Endothelial cell of umbilical vein (primary cell): Measurements from ENCODE around the gene MFNG. TPM values are rescaled to one million over a fixed set of nuclear protein-coding genes. Genes with fewer than 3 reads are reported as not detected.

Source experiments
- BruUV-seq: library from RNA; stranded (reverse); fragments of 400-500 nt; replicated peaks from 2 replicates; lab custom pipeline; 2021; lab: Mats Ljungman, UMichigan
- CTCF ChIA-PET: fragments of 300-600, 350-600 bp; sonication (Branson Sonifier 250); formaldehyde crosslinking; loops from one replicate; lab custom pipeline; 2021; ENCODE audit warnings: antibody characterized with exemption, inconsistent platforms; lab: Charles Lee
- POLR2A ChIA-PET: fragments of 300-600, 350-600 bp; sonication (Branson Sonifier 250); formaldehyde crosslinking; loops from one replicate; lab custom pipeline; 2021; ENCODE audit warnings: antibody characterized with exemption, inconsistent platforms; lab: Charles Lee
- DNase-seq: peaks from one replicate; pipeline ENCODE4 v3.0.0-alpha.2; 2011; ENCODE audit warnings: low read depth, low spot score
- FAIRE-seq: peaks from 2 replicates; lab custom pipeline; 2011; peaks lifted over from hg19 to GRCh38; lab: Jason Lieb, UNC
- H2AFZ ChIP-seq: 2 replicates; pipeline ENCODE4 v1.6.0; 2012; ENCODE audit warnings: low read depth, low read length, control low read depth, inconsistent platforms
- H3K27ac ChIP-seq: 2 replicates; pipeline ENCODE4 v1.5.1; 2011; ENCODE audit warnings: low read depth, mild to moderate bottlenecking, control low read depth, low read length, moderate library complexity; ENCODE audit not compliant: insufficient read depth
- H3K27me3 ChIP-seq, 2 experiments: 2 replicates each; pipeline versions ENCODE4 v1.6.0 to v1.6.1; 2011; ENCODE audit warnings: low read length in 2 of 2, mixed read lengths in 1 of 2; ENCODE audit not compliant: control insufficient read depth in 2 of 2, insufficient read depth in 2 of 2
- H3K36me3 ChIP-seq, 2 experiments: 2 replicates in 1 of 2; 3 replicates in 1 of 2; pipeline ENCODE4 v1.5.1; 2011; ENCODE audit warnings: low read length in 2 of 2, mild to moderate bottlenecking in 1 of 2, moderate library complexity in 1 of 2; ENCODE audit not compliant: control insufficient read depth in 2 of 2, insufficient read depth in 2 of 2; ENCODE audit errors: extremely low read depth in 1 of 2
- H3K4me1 ChIP-seq: 3 replicates; pipeline ENCODE4 v1.5.1; 2011; ENCODE audit warnings: mild to moderate bottlenecking, low read length; ENCODE audit not compliant: control insufficient read depth, insufficient read depth; ENCODE audit errors: extremely low read depth
- H3K4me2 ChIP-seq: 2 replicates; pipeline ENCODE4 v1.6.1; 2011; ENCODE audit warnings: low read length, control low read depth, mixed read lengths; ENCODE audit not compliant: insufficient read depth
- H3K4me3 ChIP-seq, 3 experiments: fragments of 200-600 bp in 1 of 3; sonication (generic), shearing (Covaris generic) in 1 of 3; replicated peaks in 1 of 3; 2 replicates each; pipeline ENCODE4 v1.5.1; 2011 to 2016; ENCODE audit warnings: control low read depth in 3 of 3, low read length in 3 of 3, mild to moderate bottlenecking in 2 of 3, inconsistent platforms in 1 of 3, low read depth in 1 of 3, moderate library complexity in 1 of 3; ENCODE audit not compliant: insufficient read depth in 1 of 3
- H3K79me2 ChIP-seq: 2 replicates; pipeline ENCODE4 v1.6.0; 2012; ENCODE audit warnings: low read length, inconsistent platforms; ENCODE audit not compliant: control insufficient read depth, insufficient read depth
- H3K9ac ChIP-seq: replicated peaks from 2 replicates; pipeline ENCODE3; 2011; ENCODE audit warnings: low read length, control low read depth; ENCODE audit not compliant: insufficient read depth; ENCODE audit errors: extremely low read depth
- H3K9me1 ChIP-seq: replicated peaks from 3 replicates; pipeline ENCODE4 v1.6.0; 2011; ENCODE audit warnings: mild to moderate bottlenecking, low read length; ENCODE audit not compliant: control insufficient read depth, insufficient read depth; ENCODE audit errors: extremely low read depth
- H3K9me3 ChIP-seq: replicated peaks from 2 replicates; pipeline ENCODE4 v1.5.1; 2012; ENCODE audit warnings: low read length, inconsistent platforms; ENCODE audit not compliant: control insufficient read depth, insufficient read depth
- H4K20me1 ChIP-seq: replicated peaks from 2 replicates; pipeline ENCODE3; 2011; ENCODE audit warnings: mild to moderate bottlenecking, low read length; ENCODE audit not compliant: control insufficient read depth, insufficient read depth; ENCODE audit errors: extremely low read depth
- EZH2 ChIP-seq: IDR thresholded peaks from 2 replicates; pipeline ENCODE4 v1.6.1; 2012; ENCODE audit warnings: borderline replicate concordance, low read depth, mild to moderate bottlenecking, moderate library complexity, low read length, inconsistent platforms; ENCODE audit not compliant: severe bottlenecking
- FOS ChIP-seq: IDR thresholded peaks from 2 replicates; pipeline ENCODE4 v1.6.1; 2011; ENCODE audit warnings: mild to moderate bottlenecking, low read length, moderate library complexity, borderline replicate concordance; ENCODE audit not compliant: insufficient read depth
- GATA2 ChIP-seq: IDR thresholded peaks from 2 replicates; pipeline ENCODE4 v1.7.0; 2011; ENCODE audit warnings: low read depth, mild to moderate bottlenecking, moderate library complexity, mixed read lengths, low read length; ENCODE audit not compliant: insufficient read length, insufficient read depth
- JUN ChIP-seq: IDR thresholded peaks from 2 replicates; pipeline ENCODE4 v1.6.1; 2011; ENCODE audit warnings: borderline replicate concordance, low read depth; ENCODE audit not compliant: insufficient read length, insufficient read depth
- MYC ChIP-seq: IDR thresholded peaks from one replicate; pipeline ENCODE4 v1.6.1; 2011; ENCODE audit warnings: mild to moderate bottlenecking, low read depth, low read length
- POLR2A ChIP-seq: IDR thresholded peaks from 2 replicates; pipeline ENCODE4 v1.6.1; 2012; ENCODE audit warnings: low read depth, mild to moderate bottlenecking, control low read depth, low read length
- dilution Hi-C: fragments of 300-500 bp; cut with MboI; formaldehyde crosslinking; loops from one replicate; pipeline ENCODE4 v1.15.0; 2019; ENCODE audit warnings: low sequenced_read_pairs; ENCODE audit not compliant: extremely low pct_ligation_motif_present
- intact Hi-C: fragments of 100-400 bp; cut with micrococcal nuclease; formaldehyde crosslinking; loops from one replicate; pipeline ENCODE4 v1.10.0; 2022
- polyA plus RNA-seq, 4 experiments: library from polyadenylated mRNA; depleted of rRNA in 3 of 4; stranded (reverse) in 3 of 4; unstranded in 1 of 4; fragments of >200 nt; gene quantifications; 2 replicates each; pipeline versions ENCODE4 v1.2.1 to v1.2.3, GENCODE V29; 2011 to 2012; ENCODE audit warnings: missing spikeins in 1 of 4
- total RNA-seq: library from RNA; stranded (reverse); gene quantifications from 2 replicates; pipeline ENCODE4 v1.2.3, GENCODE V29; 2021

Gene MFNG
- total and polyA plus RNA-seq, 2 donors (not counting 3 experiments of a cell fraction or from before 2014, with no cell fraction given) = 188 to 257 TPM

DNA sequence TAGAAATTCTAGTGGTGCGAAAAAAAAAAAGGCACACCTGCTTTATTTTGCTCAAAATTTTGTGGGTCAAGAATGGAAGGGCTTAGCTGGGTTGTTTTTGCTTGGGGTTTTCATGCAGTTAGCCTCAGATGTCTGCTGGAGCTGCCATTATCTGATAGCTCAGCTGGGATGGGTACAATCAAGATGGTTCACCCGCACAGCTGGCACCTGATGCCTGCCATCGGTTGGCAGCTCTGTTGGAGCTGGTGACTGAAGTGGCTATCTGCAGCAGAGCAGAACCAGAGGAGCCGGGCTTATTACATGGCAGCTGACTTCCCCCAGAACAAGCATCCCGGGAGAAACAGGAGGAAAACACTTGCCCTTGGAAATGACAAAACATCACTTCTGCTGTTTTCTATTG is 46.8 kb downstream of the MFNG start:
- CTCF ChIA-PET = interaction anchor here (1.4 kb wide), 1 partner anchor 11 kb away, joined by 4 read pairs; no protein-coding TSS in a partner anchor
- no peak overlapping the region for H2AFZ ChIP-seq
- H3K27ac ChIP-seq = no peak overlapping the region
- peaks cover 0 to 2% of the 10 kb centered on the region in 2 experiments for H3K27me3 ChIP-seq
- peaks cover 3% of the 10 kb centered on the region for H3K4me1 ChIP-seq
- no peak for DNase-seq
- H3K36me3 ChIP-seq = no peaks in the 10 kb centered on the region
- dilution Hi-C loops (no loop called here), intact Hi-C loops (no loop called here)
- no peak overlapping the region for H3K4me2 ChIP-seq
- no peak overlapping the region for H3K9ac ChIP-seq
- no peak for TF ChIP-seq FOS
- no peak for TF ChIP-seq MYC
- TF ChIP-seq GATA2 = no peak
- no peak for FAIRE-seq
- H4K20me1 ChIP-seq = no peaks in the 10 kb centered on the region
- no peaks in the 10 kb centered on the region for H3K9me3 ChIP-seq
- H3K9me1 ChIP-seq = no peaks in the 10 kb centered on the region
- POLR2A ChIA-PET = no interaction called here
- no peak overlapping the region for H3K4me3 ChIP-seq
- no TSS peak for BruUV-seq
- H3K79me2 ChIP-seq = no peaks in the 10 kb centered on the region

DNA sequence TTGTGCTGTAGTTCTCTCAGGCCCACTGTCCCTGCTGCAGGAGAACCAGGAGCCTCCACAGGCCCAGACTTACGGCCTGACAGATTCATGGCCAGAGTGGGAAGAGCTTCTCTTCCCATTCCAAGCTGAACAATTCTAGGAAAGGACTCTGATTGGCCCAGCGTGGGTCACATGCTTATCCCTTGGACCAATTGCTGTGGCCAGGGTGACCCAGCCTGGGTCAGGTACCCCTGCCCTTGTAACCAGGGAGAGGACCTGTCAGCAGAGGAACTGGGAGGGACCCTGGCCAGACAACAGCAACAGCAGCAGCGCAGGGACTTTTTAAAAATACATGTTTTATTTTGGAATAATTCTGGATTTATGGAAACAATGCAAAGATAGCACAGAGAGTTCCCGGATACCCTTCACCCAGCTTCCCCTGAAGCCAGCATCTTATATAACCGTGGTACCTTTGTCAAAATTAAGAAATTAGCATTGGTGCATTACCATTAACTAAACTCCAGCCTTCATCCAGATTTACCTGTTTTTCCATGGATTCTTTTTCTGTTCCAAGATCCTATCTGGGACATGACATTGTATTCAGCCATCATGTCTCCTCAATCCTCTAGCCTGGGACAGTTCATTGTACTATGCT is 50.1 kb downstream of the MFNG start:
- H3K79me2 ChIP-seq = no peaks in the 10 kb centered on the region
- POLR2A ChIA-PET = no interaction called here
- no TSS peak for BruUV-seq

More for the DNA sequence above, 50.1 kb downstream of the MFNG start:
- TF ChIP-seq POLR2A = no peak
- TF ChIP-seq GATA2 = no peak
- no peak for TF ChIP-seq MYC
- TF ChIP-seq FOS = no peak
- no peak for TF ChIP-seq EZH2
- no peak for TF ChIP-seq JUN
- FAIRE-seq (no peak), DNase-seq (no peak)
- Histone ChIP-seq H3K27me3 (peaks cover 0 to 2% of the 10 kb centered on the region in 2 experiments), H3K9ac (no peak overlapping the region), H3K27ac (no peak overlapping the region), H3K4me3 (no peak overlapping the region), H3K9me3 (peaks cover 6% of the 10 kb centered on the region), H2AFZ (no peak overlapping the region), H3K4me2 (no peak overlapping the region), H3K36me3 (no peaks in the 10 kb centered on the region), H3K9me1 (no peaks in the 10 kb centered on the region), H3K4me1 (peaks cover 17% of the 10 kb centered on the region), H4K20me1 (no peaks in the 10 kb centered on the region)
- CTCF ChIA-PET = no interaction called here
- intact Hi-C loops = no loop called here
- dilution Hi-C loops = no loop called here
